ENCODE results near the gene ZNF407. TPM values are rescaled to one million over a fixed set of nuclear protein-coding genes. Genes with fewer than 3 reads are reported as not detected.
"Not testable (repeated sequence)": the region's sequence is repeated elsewhere in the genome, so short reads cannot be mapped to it uniquely, and the experiment has no call there.

ZNF407 gene
- polyA plus RNA-seq, 6 donors from 2014 or later, result 1.6 to 9.5 (median 4.9) TPM

GRCh38 chr18:75074196-75075015 is 476.7 kb downstream of the ZNF407 start:
- Mint-ChIP-seq H3K36me3 (peaks cover 15 to 36% of the 10 kb centered on the region in 2 donors), H3K4me1 (peaks cover 20 to 27% (median 22%) of the 10 kb centered on the region in 3 donors), H3K9me3 (peaks cover 12 to 44% (median 32%) of the 10 kb centered on the region in 7 donors), H3K27ac (no peak overlapping the region), H3K27me3 (no peaks in the 10 kb centered on the region), H3K4me3 (peak overlapping the region in 1 of 8 donors; percentile 30)
- DNase-seq, result no peak
- ATAC-seq (ENCODE audit: low read depth in 2 of 2), result no peak

- no peak for ATAC-seq (ENCODE audit: low read depth in 2 of 2)
- H3K36me3 Mint-ChIP-seq, result peaks cover 15 to 38% of the 10 kb centered on the region in 2 donors
- no peaks in the 10 kb centered on the region for H3K27me3 Mint-ChIP-seq
- DNase-seq, result no peak
- H3K27ac Mint-ChIP-seq, result no peak overlapping the region
- H3K4me1 Mint-ChIP-seq, result peaks cover 17 to 21% (median 20%) of the 10 kb centered on the region in 3 donors
- H3K9me3 Mint-ChIP-seq, result peaks cover 12 to 46% (median 35%) of the 10 kb centered on the region in 7 donors
- H3K4me3 Mint-ChIP-seq, result no peak overlapping the region
These were observed 477.3 kb downstream of the ZNF407 start for GRCh38 chr18:75075016-75075305.

GRCh38 chr18:75075429-75075841 is 477.8 kb downstream of the ZNF407 start:
- Mint-ChIP-seq H3K9me3 (peaks cover 12 to 49% (median 38%) of the 10 kb centered on the region in 7 donors), H3K4me3 (no peak overlapping the region), H3K36me3 (peaks cover 15 to 38% of the 10 kb centered on the region in 2 donors), H3K27ac (no peak overlapping the region), H3K4me1 (peaks cover 12 to 17% (median 16%) of the 10 kb centered on the region in 3 donors), H3K27me3 (no peaks in the 10 kb centered on the region)
- ATAC-seq (ENCODE audit: low read depth in 2 of 2) (no peak), DNase-seq (no peak)

GRCh38 chr18:75076286-75076685 is 478.6 kb downstream of the ZNF407 start:
- Mint-ChIP-seq H3K4me3 (peak overlapping the region in 1 of 8 donors; percentile 51), H3K36me3 (peaks cover 15 to 38% of the 10 kb centered on the region in 2 donors), H3K27ac (no peak overlapping the region), H3K9me3 (peaks cover 12 to 52% (median 38%) of the 10 kb centered on the region in 7 donors), H3K27me3 (peaks cover 0 to 7% (median under 1%) of the 10 kb centered on the region in 3 donors), H3K4me1 (peaks cover 3 to 8% (median 8%) of the 10 kb centered on the region in 3 donors)
- ATAC-seq (ENCODE audit: low read depth in 2 of 2) (no peak), DNase-seq (no peak)

GRCh38 chr18:75081486-75081885 is 483.8 kb downstream of the ZNF407 start:
- ATAC-seq (ENCODE audit: low read depth in 2 of 2) (no peak), DNase-seq (no peak)
- Mint-ChIP-seq H3K4me1 (no peaks in the 10 kb centered on the region), H3K36me3 (peaks cover 15 to 31% of the 10 kb centered on the region in 2 donors), H3K9me3 (peaks cover 11 to 49% (median 26%) of the 10 kb centered on the region in 7 donors), H3K27ac (no peak overlapping the region), H3K27me3 (peaks cover 0 to 21% (median 20%) of the 10 kb centered on the region in 3 donors), H3K4me3 (no peak overlapping the region)

- H3K27ac Mint-ChIP-seq, result no peak overlapping the region
- no peak overlapping the region for H3K4me3 Mint-ChIP-seq
- H3K27me3 Mint-ChIP-seq, result peaks cover 0 to 21% (median 20%) of the 10 kb centered on the region in 3 donors
- ATAC-seq (ENCODE audit: low read depth in 2 of 2), result no peak
- no peaks in the 10 kb centered on the region for H3K4me1 Mint-ChIP-seq
- peaks cover 9 to 32% (median 16%) of the 10 kb centered on the region in 7 donors for H3K9me3 Mint-ChIP-seq
- peaks cover 8 to 20% of the 10 kb centered on the region in 2 donors for H3K36me3 Mint-ChIP-seq
- no peak for DNase-seq
These were observed 485.5 kb downstream of the ZNF407 start for GRCh38 chr18:75083131-75083530.

- DNase-seq (no peak), ATAC-seq (ENCODE audit: low read depth in 2 of 2) (no peak)
- H3K27me3 Mint-ChIP-seq, result peaks cover 0 to 21% (median 20%) of the 10 kb centered on the region in 3 donors
- peak overlapping the region in 1 of 8 donors; percentile 66 for H3K4me3 Mint-ChIP-seq
- H3K4me1 Mint-ChIP-seq, result no peaks in the 10 kb centered on the region
- H3K27ac Mint-ChIP-seq, result no peak overlapping the region
- H3K9me3 Mint-ChIP-seq, result peaks cover 6 to 28% (median 12%) of the 10 kb centered on the region in 7 donors
- peaks cover 5 to 18% of the 10 kb centered on the region in 2 donors for H3K36me3 Mint-ChIP-seq
These were observed 486.1 kb downstream of the ZNF407 start for GRCh38 chr18:75083761-75084160.

GRCh38 chr18:75085676-75086075 is 488.0 kb downstream of the ZNF407 start:
- H3K36me3 Mint-ChIP-seq; H3K4me3 Mint-ChIP-seq; ATAC-seq (ENCODE audit: low read depth in 2 of 2); DNase-seq; H3K27ac Mint-ChIP-seq; H3K4me1 Mint-ChIP-seq: not testable (repeated sequence)
- H3K9me3 Mint-ChIP-seq, result peaks cover 3 to 15% (median 5%) of the 10 kb centered on the region in 7 donors
- peaks cover 0 to 21% (median 19%) of the 10 kb centered on the region in 3 donors for H3K27me3 Mint-ChIP-seq

- peaks cover 0 to 10% of the 10 kb centered on the region in 2 donors for H3K36me3 Mint-ChIP-seq
These were observed 488.9 kb downstream of the ZNF407 start for GRCh38 chr18:75086494-75087034.

GRCh38 chr18:75087119-75088020 is 489.7 kb downstream of the ZNF407 start:
- Mint-ChIP-seq H3K27me3 (peaks cover 0 to 10% (median 8%) of the 10 kb centered on the region in 3 donors), H3K4me1 (no peaks in the 10 kb centered on the region), H3K4me3 (no peak overlapping the region), H3K36me3 (peaks cover 0 to 10% of the 10 kb centered on the region in 2 donors), H3K9me3 (peaks cover 1 to 14% (median 5%) of the 10 kb centered on the region in 7 donors), H3K27ac (no peak overlapping the region)
- DNase-seq (no peak), ATAC-seq (ENCODE audit: low read depth in 2 of 2) (no peak)

More at GRCh38 chr18:75086494-75087034, 488.9 kb downstream of the ZNF407 start:
- Mint-ChIP-seq H3K4me3 (no peak overlapping the region), H3K27me3 (peaks cover 0 to 18% (median 13%) of the 10 kb centered on the region in 3 donors), H3K27ac (peak overlapping the region in 1 of 6 donors; percentile 60), H3K9me3 (peaks cover 3 to 15% (median 5%) of the 10 kb centered on the region in 7 donors), H3K4me1 (no peaks in the 10 kb centered on the region)
- ATAC-seq (ENCODE audit: low read depth in 2 of 2) (no peak), DNase-seq (no peak)

GRCh38 chr18:75088021-75088506 is 490.4 kb downstream of the ZNF407 start:
- peaks cover 0 to 7% (median 2%) of the 10 kb centered on the region in 7 donors for H3K9me3 Mint-ChIP-seq
- H3K36me3 Mint-ChIP-seq, result peaks cover 0 to 3% of the 10 kb centered on the region in 2 donors
- ATAC-seq (ENCODE audit: low read depth in 2 of 2) (no peak), DNase-seq (no peak)
- H3K4me3 Mint-ChIP-seq, result no peak overlapping the region
- peaks cover 0 to 3% (median under 1%) of the 10 kb centered on the region in 3 donors for H3K27me3 Mint-ChIP-seq
- no peak overlapping the region for H3K27ac Mint-ChIP-seq
- H3K4me1 Mint-ChIP-seq, result no peaks in the 10 kb centered on the region

- Mint-ChIP-seq H3K27ac (no peak overlapping the region), H3K4me3 (no peak overlapping the region), H3K4me1 (no peaks in the 10 kb centered on the region), H3K27me3 (no peaks in the 10 kb centered on the region), H3K36me3 (no peaks in the 10 kb centered on the region), H3K9me3 (peaks cover 0 to 5% (median under 1%) of the 10 kb centered on the region in 7 donors)
- ATAC-seq (ENCODE audit: low read depth in 2 of 2) (no peak), DNase-seq (no peak)
These were observed 491.0 kb downstream of the ZNF407 start for GRCh38 chr18:75088622-75089211.
